Measurements from ENCODE around the gene ZBTB24. TPM values are rescaled to one million over a fixed set of nuclear protein-coding genes. Genes with fewer than 3 reads are reported as not detected.
"Not testable (repeated sequence)": the region's sequence is repeated elsewhere in the genome, so short reads cannot be mapped to it uniquely, and the experiment has no call there.

The ZBTB24 gene
- total RNA-seq, 3 donors from 2014 or later: 6.5 to 7.7 (median 6.9) TPM

GRCh38 chr6:109523478-109523877, 40.5 kb upstream of the ZBTB24 start:
- Histone ChIP-seq H3K9me3 (no peaks in the 10 kb centered on the region), H3K36me3 (ENCODE audit: low read depth) (peaks cover 4% of the 10 kb centered on the region), H3K4me1 (ENCODE audit: low read depth) (no peaks in the 10 kb centered on the region), H3K4me3 (no peak overlapping the region)
- TF ChIP-seq CTCF (IDR thresholded peaks at IDR 0.05): no peak
- DNase-seq: no peak
- peak; percentile 35 for ATAC-seq
- intact Hi-C loops (cut with DNase I, micrococcal nuclease): loop anchor here in 1 of 2 donors (10.0 kb wide), 1 partner anchor 521 kb away; no protein-coding TSS in a partner anchor

DNA sequence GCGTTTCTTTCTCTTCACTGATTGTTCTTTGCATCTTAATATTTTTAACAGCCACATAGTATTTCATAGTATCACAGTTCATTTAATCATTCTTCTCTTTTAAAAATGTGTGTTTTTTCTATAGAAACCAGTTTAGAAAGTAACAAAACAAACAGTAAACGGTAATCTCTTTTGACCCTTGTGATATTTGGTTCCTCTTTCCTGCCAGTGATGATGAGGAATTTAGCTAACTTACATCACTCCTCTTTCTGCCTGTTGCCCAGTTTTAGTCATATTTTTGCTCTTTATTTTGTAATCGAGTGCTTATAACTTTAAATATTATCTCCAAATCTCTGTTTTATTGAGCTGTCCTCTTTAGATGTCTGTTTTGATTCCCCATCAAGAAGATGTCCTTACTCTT, 38.1 kb upstream of the ZBTB24 start:
- peaks cover 4% of the 10 kb centered on the region for H3K36me3 ChIP-seq (ENCODE audit: low read depth)
- intact Hi-C loops (cut with DNase I, micrococcal nuclease): loop anchor here in 1 of 2 donors (10.0 kb wide), 1 partner anchor 524 kb away; no protein-coding TSS in a partner anchor
- no peaks in the 10 kb centered on the region for H3K9me3 ChIP-seq
- H3K4me3 ChIP-seq: no peak overlapping the region
- no peak for ATAC-seq
- no peaks in the 10 kb centered on the region for H3K4me1 ChIP-seq (ENCODE audit: low read depth)
- DNase-seq: no peak
- TF ChIP-seq CTCF (IDR thresholded peaks at IDR 0.05): no peak

- not testable (repeated sequence) for H3K36me3 ChIP-seq (ENCODE audit: low read depth); ATAC-seq; H3K4me3 ChIP-seq; H3K4me1 ChIP-seq (ENCODE audit: low read depth); H3K9me3 ChIP-seq; DNase-seq
- intact Hi-C loops (cut with DNase I, micrococcal nuclease): loop anchor here in 1 of 2 donors (10.0 kb wide), 1 partner anchor 525 kb away; no protein-coding TSS in a partner anchor
These were observed 36.6 kb upstream of the ZBTB24 start for GRCh38 chr6:109519647-109520046.

- no peak for DNase-seq
- intact Hi-C loops (cut with DNase I, micrococcal nuclease): no loop called here
- no peaks in the 10 kb centered on the region for H3K4me1 ChIP-seq (ENCODE audit: low read depth)
- H3K9me3 ChIP-seq: no peaks in the 10 kb centered on the region
- no peak overlapping the region for H3K4me3 ChIP-seq
- H3K36me3 ChIP-seq (ENCODE audit: low read depth): no peaks in the 10 kb centered on the region
- ATAC-seq: no peak
- no peak for TF ChIP-seq CTCF (IDR thresholded peaks at IDR 0.05)
These were observed 33.9 kb upstream of the ZBTB24 start for GRCh38 chr6:109516929-109517328.

- H3K4me3 ChIP-seq: no peak overlapping the region
- no peak for TF ChIP-seq CTCF (IDR thresholded peaks at IDR 0.05)
- intact Hi-C loops (cut with DNase I, micrococcal nuclease): no loop called here
- H3K36me3 ChIP-seq (ENCODE audit: low read depth): no peaks in the 10 kb centered on the region
- no peaks in the 10 kb centered on the region for H3K4me1 ChIP-seq (ENCODE audit: low read depth)
- ATAC-seq (no peak), DNase-seq (no peak)
- H3K9me3 ChIP-seq: no peaks in the 10 kb centered on the region
These were observed 32.9 kb upstream of the ZBTB24 start for GRCh38 chr6:109515781-109516409.

- DNase-seq (no peak), ATAC-seq (no peak)
- H3K4me3 ChIP-seq: no peak overlapping the region
- no peaks in the 10 kb centered on the region for H3K4me1 ChIP-seq (ENCODE audit: low read depth)
- no peaks in the 10 kb centered on the region for H3K36me3 ChIP-seq (ENCODE audit: low read depth)
- no peaks in the 10 kb centered on the region for H3K9me3 ChIP-seq
- no peak for TF ChIP-seq CTCF (IDR thresholded peaks at IDR 0.05)
- intact Hi-C loops (cut with DNase I, micrococcal nuclease): no loop called here
These were observed 31.9 kb upstream of the ZBTB24 start for GRCh38 chr6:109514946-109515345.

Measured in mucosa of descending colon (tissue), 3 donors.